G401.6 (cell line): ENCODE data around the gene DUSP2.

Experiments used
- FAIRE-seq: peaks from 2 replicates; lab custom pipeline; 2012; peaks lifted over from hg19 to GRCh38; lab: Jason Lieb, UNC

Gene DUSP2, protein sequence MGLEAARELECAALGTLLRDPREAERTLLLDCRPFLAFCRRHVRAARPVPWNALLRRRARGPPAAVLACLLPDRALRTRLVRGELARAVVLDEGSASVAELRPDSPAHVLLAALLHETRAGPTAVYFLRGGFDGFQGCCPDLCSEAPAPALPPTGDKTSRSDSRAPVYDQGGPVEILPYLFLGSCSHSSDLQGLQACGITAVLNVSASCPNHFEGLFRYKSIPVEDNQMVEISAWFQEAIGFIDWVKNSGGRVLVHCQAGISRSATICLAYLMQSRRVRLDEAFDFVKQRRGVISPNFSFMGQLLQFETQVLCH

DNA sequence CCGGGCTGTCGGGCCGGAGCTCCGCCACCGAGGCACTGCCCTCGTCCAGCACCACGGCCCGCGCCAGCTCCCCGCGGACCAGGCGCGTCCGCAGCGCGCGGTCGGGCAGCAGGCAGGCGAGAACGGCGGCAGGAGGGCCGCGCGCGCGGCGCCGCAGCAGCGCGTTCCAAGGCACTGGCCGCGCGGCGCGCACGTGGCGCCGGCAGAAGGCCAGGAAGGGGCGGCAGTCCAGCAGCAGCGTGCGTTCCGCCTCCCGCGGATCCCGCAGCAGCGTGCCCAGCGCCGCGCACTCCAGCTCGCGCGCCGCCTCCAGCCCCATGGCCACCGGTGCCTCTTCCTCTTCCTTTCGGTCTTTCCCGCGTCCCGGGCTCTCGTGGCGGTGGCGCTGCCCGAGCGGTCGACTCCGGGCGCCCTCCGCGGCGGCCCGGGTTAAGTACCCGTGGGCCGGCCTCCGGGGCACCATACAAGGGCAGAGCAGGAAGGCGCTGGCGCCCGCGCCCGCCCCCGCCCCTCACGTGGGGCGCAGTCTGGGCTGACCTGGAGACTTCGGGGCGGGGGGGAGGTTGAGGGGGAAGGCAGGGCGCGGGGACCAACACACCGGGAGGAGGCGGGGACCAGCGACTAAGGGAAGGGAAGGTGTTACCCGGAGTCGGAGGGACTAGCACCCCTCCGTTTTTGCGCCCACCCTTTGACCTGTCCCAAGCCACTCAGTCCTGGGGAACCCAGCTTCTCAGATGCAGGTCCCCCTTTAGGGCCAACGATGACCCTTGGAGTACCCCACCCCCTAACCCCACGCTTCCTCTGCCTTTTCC is at the start of gene DUSP2:
Gene DUSP2, minus strand, starts transcription at position 405 of the 812 bp plus-strand sequence. Its CDS starts 86 bp downstream, at position 319.
- FAIRE-seq: no peak

DNA sequence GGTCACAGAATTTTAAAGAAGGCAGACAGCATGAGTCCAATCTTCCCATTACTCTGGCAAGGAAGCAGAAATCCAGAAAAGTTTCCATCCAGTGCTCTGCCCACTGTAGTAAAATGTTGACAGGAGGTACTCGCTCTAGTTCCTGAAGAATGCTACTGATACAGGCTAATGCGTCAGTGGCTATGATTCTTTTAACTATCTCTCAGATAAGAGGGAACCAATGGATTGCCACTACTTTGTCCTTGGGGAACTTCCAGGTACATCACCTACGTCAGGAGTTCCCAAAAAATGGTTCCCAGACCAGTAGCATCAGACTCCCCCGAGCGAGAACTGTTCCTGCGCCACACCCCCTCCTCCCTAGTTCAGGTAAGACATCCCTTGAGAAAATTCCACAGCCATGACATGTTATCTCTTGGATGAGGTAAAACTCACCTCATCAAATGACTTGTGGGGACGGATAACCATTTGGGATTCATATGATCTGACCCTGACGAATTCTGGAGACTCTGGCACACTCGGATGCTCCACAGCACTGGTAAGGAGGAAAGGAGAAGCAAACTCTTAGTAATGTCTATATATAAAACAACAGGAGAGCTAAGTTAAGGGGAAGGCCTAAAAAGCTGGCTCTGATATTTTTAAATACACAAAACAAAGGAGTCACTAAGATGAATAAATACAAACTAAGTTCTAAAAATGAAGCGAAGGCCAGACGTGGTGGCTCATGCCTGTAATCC is 46.9 kb upstream of the DUSP2 start:
- no peak for FAIRE-seq

DNA sequence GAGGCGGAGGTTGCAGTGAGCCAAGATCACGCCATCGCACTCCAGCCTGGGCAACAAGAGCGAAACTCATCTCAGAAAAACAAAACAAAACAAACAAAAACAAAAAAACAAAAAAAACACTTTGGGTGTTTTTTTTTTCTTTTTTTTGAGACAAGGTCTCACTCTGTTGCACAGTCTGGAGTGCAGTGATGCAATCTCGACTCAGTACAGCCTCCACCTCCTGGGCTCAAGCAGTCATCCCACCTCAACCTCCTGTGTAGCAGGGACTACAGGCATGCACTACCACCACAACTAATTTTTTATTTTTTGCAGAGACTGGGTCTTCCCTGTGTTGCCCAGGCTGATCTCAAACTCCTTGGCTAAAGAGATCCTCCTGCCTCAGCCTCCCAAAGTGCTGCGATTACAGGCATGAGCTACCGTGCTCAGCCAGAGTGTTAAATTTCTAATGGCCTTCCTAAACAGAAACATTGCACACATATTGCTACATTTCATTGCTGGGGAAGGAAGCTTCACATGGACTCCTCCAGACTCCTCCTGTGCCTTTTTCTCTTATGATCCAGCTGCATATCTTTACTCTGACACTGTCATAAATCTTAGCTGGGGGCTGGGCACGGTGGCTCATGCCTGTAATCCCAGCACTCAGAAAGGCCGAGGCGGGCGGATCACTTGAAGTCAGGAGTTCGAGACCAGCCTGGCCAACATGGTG is 43.7 kb upstream of the DUSP2 start:
- FAIRE-seq: no peak

DNA sequence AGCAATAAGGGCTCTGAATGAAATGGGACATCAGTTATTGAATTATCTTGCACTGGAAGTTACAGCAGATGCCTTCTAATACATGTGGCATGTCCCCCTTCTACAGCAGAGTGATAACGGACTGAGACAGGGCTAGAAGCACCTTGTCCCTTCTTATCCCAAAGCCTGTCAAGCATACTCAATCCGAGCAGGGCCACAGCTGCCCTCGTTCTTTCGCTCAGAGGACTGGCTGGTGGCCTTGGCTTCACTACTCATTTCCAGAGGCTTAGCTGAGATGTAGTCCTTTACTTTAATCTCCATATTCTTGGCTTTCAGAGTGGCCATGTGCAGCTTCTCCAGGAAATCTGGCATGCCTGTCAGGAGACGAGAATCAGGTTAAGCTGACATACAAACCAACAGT is 41.3 kb upstream of the DUSP2 start:
- FAIRE-seq: no peak

DNA sequence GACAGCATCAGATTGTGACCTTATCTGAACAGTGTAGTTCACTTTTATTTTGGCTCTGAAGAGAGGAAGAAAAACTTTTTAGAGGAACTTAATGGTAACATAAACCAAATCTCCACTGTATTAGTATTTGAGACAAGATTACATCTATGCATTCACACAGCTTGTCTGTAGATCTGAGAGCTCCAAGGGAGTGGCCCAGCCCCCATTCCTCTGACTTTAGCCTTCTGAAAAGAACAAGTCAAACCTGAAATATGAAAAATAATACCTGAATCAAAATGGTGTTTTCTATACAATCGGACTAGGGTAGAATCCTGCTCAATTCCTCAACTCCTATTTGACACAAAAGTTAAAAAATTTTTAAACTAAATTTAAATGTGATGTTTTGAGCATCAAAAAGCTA is 40.3 kb upstream of the DUSP2 start:
- FAIRE-seq: no peak

DNA sequence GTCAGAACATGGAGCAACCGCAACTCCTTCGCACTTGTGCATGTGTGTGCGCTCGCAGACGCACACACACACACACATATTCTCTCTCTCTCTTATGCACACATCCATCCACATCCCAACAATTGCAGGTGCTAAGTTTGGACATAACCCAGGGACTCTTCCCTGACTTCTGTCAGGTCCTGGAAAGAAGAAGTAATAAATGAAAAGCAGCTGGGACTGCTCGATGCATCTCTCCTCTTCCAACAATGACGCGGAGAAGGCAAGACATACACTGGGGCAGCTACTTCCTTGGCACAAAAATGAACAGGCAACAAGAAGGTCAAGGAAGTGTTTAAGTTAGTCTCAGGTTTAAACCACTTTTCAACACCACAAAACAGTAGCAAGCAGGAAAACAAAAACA is 39.7 kb upstream of the DUSP2 start:
- no peak for FAIRE-seq

DNA sequence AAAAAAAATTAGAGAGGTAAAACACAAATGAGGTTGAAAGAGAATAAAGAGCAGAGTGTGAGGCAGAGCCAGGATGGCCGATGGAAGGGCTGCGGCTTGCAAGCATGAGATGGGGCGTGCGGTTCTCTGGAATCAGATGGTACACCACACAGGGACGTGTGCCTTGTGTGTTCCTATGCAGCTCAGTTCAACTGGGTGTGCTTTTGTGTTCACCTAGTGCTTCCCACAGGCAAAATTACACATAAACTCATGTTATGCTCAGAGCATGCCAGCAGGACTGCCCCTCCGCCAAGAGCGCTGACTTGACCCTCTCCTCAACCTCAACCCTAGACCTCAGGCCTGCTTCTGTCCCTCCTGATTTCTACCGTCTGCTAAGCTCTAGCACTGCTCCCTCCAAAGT is 38.9 kb upstream of the DUSP2 start:
- FAIRE-seq: no peak

DNA sequence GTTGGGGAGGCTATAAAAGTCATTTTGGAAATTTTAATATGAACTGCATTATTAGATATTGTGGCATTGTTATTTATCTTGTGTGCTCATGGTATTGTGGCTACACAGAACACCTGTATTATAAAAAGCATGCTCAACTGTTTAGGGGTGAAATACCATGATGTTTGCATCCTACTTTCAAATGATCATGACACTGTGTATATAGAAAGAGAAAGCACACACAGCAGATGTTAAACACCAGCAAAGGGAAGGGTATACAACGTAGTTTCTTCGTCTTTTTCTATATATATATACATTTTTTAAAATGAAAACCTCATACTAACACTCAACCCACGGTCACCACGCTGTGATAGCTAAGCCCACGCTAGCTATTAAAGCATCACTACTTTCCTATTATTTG is 36.3 kb upstream of the DUSP2 start:
- no peak for FAIRE-seq

DNA sequence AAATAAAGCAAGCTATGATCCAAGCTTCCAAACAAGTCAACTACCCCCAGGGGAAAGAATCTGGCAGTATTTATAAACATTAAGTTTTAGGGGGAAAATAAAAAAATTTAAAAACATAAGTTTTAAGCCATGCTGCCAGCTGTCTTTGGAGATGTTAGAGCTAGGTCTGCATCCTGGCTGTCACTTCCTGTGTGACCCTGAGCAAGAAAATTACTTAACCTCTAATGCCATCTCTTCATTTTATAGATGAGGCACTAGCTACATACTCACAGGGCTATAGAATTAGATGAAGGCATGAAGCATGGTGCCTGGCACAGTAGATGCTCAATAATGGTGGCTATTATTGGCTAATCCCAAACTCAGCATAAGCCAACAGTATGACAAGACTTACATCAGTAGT is 35.3 kb upstream of the DUSP2 start:
- no peak for FAIRE-seq

DNA sequence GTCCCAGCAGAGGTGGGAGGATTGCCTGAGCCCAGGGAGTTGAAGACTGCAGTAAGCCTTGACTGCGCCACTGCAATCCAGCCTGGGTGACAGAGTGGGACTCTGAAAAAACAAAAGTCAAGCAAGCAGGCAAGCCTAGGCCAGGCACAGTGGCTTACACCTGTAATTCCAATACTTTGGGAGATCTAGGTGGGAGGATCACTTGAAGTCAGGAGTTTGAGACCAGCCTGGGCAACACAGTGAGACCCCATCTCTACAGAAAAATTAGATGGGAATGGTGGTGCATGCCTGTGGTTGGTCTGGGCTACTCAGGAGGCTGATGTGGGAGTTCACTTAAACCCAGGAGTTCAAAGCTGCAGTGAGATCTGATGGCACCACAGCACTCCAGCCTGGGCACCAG is 34.8 kb upstream of the DUSP2 start:
- no peak for FAIRE-seq

DNA sequence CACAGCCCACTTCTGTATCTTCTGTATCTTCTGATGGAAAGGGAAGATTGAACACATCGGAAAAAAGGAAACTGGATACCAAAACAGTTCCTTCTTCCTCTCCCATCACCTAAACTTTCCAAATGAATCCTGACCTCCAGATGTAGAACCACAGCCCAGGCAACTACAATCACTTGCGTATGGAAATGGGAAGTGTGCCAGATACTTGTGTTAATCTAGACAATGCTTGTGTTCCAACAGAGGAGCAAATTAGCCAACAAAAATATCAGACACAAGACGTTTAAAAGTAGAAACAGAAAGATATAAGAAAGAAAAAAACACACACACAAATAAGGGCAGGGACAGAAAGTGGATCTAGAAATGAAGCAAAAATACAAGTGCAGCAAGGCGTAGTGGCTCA is 31.4 kb upstream of the DUSP2 start:
- FAIRE-seq: no peak

DNA sequence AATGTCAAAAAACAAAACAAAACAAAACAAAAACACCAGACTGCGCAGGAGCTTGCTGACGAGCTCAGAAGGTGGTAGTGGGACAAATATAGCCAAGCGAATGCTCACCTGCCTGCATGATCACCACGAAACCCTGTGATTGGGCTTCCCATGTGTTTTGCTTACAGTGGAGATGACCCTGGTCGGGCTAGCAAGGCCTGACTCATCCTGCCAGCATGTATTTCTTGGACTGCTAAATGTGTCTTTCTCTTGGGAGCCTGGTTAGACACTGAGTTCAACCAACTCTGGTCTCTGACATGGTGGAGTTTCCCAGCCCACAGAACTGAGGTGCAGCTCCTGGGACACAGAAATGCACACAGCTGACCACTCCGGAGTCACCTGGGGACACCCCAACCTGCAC is 30.7 kb upstream of the DUSP2 start:
- no peak for FAIRE-seq

DNA sequence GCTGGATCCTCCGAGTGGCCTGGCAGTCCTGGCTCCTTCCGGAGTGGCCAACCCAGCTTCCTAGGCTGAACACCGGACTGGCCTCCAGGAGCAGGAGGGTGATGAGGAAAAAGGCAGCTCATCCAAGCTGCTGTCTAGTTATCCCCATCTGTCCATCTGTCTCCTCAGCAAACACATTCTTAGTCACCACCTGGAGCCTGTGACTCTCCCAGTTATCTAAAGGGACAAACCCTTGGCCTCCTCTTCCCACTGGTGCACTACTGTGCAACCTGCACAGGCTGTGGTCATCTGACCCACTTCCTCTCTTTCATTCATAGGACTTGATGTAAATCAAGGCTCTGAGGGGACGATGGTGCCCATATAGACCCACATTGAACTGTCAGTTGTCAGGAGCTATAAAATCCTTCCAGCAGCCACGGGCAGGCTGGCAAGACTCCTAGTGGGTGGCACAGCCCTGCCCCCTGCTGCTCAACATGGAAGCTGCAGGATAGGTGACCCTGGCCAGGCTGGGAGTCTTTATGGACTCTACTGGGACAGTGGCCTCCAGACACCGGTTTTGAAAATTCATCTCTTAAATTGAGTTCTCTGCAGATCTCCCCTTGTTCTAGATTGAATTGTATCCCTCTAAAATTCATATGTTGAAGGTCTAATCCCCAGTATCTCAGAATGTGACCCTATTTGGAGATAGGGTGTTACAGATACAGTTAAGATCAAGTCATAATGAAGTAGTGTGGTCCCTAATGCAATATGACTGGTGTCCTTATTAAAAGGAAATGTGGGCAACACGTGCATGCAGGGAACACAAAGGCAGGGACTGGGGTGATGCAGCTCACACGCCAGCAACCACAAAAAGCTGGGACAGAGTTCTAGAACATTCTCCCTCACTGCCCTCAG is 29.3 kb upstream of the DUSP2 start:
- FAIRE-seq: no peak

DNA sequence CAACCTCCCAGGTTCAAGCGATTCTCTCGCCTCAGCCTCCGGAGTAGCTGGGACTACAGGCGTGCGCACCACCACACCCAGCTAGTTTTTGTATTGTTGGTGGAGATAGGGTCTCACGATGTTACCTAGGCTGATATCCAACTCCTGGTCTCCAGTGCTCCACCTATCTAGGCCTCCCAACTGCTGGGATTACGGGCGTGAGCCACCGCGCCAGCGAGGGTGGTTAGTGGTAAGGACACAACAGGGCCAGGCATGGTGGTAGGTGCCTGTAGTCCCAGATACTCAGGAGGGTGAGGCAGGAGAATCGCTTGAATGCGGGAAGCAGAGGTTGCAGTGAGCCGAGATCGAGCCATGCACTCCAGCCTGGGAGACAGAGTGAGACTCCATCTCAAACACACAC is 26.6 kb upstream of the DUSP2 start:
- no peak for FAIRE-seq

DNA sequence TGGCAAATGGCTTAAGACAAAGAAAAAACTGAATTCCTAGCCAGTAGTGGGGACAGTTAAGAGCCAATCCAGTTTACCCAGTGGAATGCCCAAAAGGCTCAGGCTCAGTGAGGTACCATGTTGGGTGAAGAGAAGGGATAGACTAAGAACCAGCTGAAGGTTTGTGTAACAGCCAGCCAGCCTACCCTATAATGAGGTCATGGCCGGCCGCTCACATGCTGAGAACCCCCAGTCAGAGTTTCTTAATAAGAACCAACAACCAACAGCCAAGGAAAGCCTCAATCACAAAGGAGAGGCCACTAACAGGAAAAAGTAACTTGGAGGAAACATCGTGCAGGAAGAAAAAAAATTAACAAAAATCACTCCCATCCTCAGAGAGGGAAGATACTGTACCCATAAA is 25.4 kb upstream of the DUSP2 start:
- no peak for FAIRE-seq

DNA sequence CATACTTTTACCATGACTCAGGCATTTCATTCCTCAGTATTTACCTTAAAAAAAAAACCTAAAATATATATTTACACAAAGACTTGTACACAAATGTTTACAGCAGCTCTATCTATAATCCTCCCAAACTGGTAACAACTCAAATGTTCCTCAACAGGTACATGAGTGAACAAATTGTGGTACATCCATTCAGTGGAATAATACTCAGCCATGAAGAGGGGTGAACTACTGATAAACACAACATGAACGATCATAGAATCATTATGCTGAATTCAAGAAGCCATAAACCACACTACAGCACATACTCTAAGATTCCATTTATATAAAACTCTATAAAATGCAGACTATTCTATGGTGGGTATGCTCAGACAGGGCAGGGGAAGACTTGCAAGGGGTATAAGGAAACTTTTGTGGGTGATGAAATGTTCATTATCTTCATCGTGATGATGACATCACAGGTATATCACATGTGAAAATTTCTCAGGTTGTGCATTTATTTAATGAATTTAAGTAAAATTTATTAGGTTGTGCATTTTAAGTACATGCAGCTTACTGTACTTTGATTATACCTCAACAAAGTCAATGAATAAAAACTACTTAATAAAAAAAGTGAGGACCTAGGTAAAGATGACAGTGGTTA is 24.7 kb upstream of the DUSP2 start:
- FAIRE-seq: no peak

DNA sequence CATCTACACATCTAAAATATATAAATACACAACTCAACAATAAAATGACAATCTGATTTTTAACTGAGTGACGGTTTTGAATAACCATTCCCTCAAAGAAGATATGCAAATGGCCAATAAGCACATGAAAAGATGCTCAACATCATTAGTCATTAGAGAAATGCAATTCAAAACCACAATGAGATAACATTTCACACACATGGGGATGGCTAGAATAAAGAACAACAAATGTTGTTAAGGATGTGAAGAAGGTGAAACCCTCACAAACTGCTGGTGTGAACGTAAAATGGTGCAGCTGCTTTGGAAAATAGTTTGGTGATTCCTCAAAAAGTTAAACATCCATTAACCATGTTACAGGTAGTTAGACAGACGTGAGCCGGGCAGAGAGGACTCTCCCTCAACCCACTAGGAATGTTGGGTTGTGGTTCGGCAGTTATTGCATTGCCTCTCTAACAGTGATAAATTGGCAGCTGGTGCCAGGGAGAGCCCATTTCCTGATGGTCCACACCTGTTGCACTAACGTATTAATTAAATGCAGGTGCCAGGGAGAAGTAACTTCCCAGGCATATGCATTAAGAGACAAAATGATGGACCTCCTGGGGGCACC is 22.3 kb upstream of the DUSP2 start:
- FAIRE-seq: no peak

DNA sequence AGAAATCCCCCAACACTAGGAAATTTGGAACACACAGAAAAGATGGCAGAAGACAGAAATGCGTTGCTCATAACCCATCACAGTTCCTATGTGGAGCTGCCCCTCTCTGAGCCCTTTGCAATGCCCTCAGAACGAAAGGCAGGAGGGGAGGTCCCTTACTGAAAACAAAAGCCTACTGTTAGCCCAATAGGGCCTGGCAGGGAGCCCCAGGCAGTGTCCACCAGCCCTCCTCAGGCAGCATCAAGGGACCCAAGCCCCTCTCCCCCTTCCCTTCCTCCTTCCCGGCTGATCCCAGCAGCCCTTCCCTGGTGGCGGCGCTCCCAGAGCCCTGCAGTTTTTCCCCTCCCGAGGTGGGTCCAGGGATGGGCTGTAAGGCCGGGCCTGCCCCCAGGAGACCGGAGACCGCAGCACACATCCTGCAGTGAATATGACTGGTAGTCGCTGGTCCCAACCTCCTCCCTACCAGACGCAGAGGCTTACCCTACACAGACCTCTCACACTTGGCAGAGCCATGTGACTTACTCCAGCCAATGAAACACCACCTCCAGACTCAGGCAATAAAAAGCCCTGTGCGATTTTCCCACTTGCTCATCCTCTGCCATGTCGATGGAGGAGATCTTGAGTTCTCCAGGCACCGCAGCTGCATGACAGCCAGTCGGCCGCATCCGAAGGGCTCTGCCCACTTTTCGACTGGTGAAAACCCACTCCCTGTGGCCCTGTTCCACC is 19.4 kb upstream of the DUSP2 start:
- FAIRE-seq: no peak

DNA sequence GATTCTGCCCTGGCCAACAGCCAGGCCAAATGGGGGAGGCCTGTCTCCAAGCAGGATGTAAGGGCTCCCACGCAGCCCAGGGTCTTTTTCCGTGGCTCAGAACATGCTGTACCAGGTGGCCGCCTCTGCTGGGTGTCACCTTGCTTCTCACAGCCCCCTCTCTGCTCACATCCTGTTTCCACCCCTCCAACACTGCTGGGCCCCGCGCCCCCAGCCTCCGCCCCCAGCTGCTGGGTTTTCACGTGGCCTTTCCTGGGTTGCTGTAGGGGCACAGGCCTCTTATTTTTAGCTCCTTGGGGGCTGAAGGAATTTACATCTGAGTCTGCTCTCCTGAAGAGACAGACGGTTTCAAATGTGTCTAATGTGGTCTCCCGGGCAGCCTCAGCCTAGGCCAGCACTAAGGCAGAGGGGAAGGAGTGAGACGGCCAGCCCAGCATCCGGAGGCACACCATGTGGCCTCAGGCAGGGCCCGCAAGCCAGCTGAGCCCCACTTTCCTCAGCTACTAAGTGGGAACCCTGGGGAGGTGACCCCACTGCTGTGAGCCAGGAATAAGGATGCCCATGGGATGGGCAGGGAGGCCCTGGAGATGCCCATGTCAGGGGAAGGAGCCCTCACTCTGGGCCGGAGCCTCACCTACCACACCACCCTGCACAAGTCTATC is 18.7 kb upstream of the DUSP2 start:
- no peak for FAIRE-seq
